PC-9 (cell line): Measurements from ENCODE around the gene HHAT. TPM values are rescaled to one million over a fixed set of nuclear protein-coding genes. Genes with fewer than 3 reads are reported as not detected.
A peak's percentile ranks its signal among the peaks of the same experiment; 100 is the strongest.
"Not testable (repeated sequence)": the region's sequence is repeated elsewhere in the genome, so short reads cannot be mapped to it uniquely, and the experiment has no call there.

Source experiments
- BruUV-seq: library from RNA; stranded (reverse); fragments of 400-500 nt; replicated peaks from 2 replicates; lab custom pipeline; 2021; lab: Mats Ljungman, UMichigan
- CTCF ChIA-PET: fragments of 300-600 bp; sonication (Branson Sonifier 250); formaldehyde crosslinking; loops from one replicate; lab custom pipeline; 2022; ENCODE audit warnings: antibody characterized with exemption; lab: Charles Lee
- POLR2A ChIA-PET: fragments of 300-600 bp; sonication (Branson Sonifier 250); formaldehyde crosslinking; loops from one replicate; lab custom pipeline; 2022; ENCODE audit warnings: antibody characterized with exemption; ENCODE audit not compliant: unreplicated experiment; lab: Charles Lee
- DNase-seq, 2 experiments: peaks; one replicate each; pipeline versions ENCODE4 v3.0.0 to v3.0.0-alpha.2; 2015 to 2022; ENCODE audit warnings: mixed read lengths in 1 of 2
- H2AFZ ChIP-seq: fragments of 200-600 bp; sonication (generic); 2 replicates; pipeline ENCODE4 v1.8.1; 2017; ENCODE audit warnings: antibody characterized with exemption
- H3F3A ChIP-seq: fragments of 200-600 bp; sonication (generic); 2 replicates; pipeline ENCODE4 v1.8.1; 2017; ENCODE audit warnings: antibody characterized with exemption, mild to moderate bottlenecking, low read depth; ENCODE audit not compliant: insufficient read depth
- H3K27ac ChIP-seq: fragments of 200-600 bp; sonication (generic); 2 replicates; pipeline ENCODE4 v1.6.1; 2016; ENCODE audit warnings: mixed run types
- H3K27me3 ChIP-seq: fragments of 200-600 bp; sonication (generic); 2 replicates; pipeline ENCODE4 v1.6.1; 2016; ENCODE audit warnings: low read depth, mixed run types; ENCODE audit not compliant: insufficient read depth
- H3K36me3 ChIP-seq: fragments of 200-600 bp; sonication (generic); 2 replicates; pipeline ENCODE4 v1.6.1; 2016; ENCODE audit warnings: low read depth, mixed run types
- H3K4me1 ChIP-seq: fragments of 200-600 bp; sonication (generic); replicated peaks from 2 replicates; pipeline ENCODE4 v1.6.1; 2016; ENCODE audit warnings: mixed run types; ENCODE audit not compliant: insufficient read depth
- H3K4me2 ChIP-seq: fragments of 200-600 bp; sonication (generic); 2 replicates; pipeline ENCODE4 v1.6.1; 2017; ENCODE audit warnings: mixed run types
- H3K4me3 ChIP-seq: fragments of 200-600 bp; sonication (generic); 2 replicates; pipeline ENCODE4 v1.6.1; 2016; ENCODE audit warnings: mixed run types
- H3K79me2 ChIP-seq: fragments of 200-600 bp; sonication (generic); 2 replicates; pipeline ENCODE4 v1.6.1; 2017; ENCODE audit warnings: low read depth, mixed run types
- H3K9me2 ChIP-seq: fragments of 200-600 bp; sonication (generic); 2 replicates; pipeline ENCODE4 v1.8.1; 2017; ENCODE audit warnings: mild to moderate bottlenecking; ENCODE audit not compliant: insufficient read depth
- H3K9me3 ChIP-seq: fragments of 200-600 bp; sonication (generic); 2 replicates; pipeline ENCODE4 v1.8.1; 2016; ENCODE audit warnings: low read depth; ENCODE audit not compliant: insufficient read depth
- H4K20me1 ChIP-seq: fragments of 200-600 bp; sonication (generic); 2 replicates; pipeline ENCODE4 v1.8.1; 2017; ENCODE audit not compliant: insufficient read depth
- EZH2 ChIP-seq: fragments of 200-600 bp; sonication (generic); IDR thresholded peaks from 2 replicates; pipeline ENCODE4 v1.8.0; 2017; ENCODE audit warnings: antibody characterized with exemption, low read depth
- intact Hi-C: fragments of 100-400 bp; cut with micrococcal nuclease; formaldehyde crosslinking; loops from one replicate; pipeline ENCODE4 v1.10.0; 2022; ENCODE audit not compliant: unreplicated experiment
- total RNA-seq: library from RNA; stranded (reverse); gene quantifications from 2 replicates; pipeline ENCODE4 v1.2.3, GENCODE V29; 2021
- TF ChIP-seq, protein P1 (sequence below): fragments of 200-600 bp; sonication (generic); conservative IDR thresholded peaks from 2 replicates; pipeline ENCODE4 v1.6.1; 2017; ENCODE audit warnings: mixed run types, antibody characterized with exemption, mild to moderate bottlenecking, moderate library complexity

The HHAT gene
- total RNA-seq, 1 experiment from 2014 or later, result 5.3 TPM

GRCh38 chr1:210405316-210405715 is 76.6 kb downstream of the HHAT start:
- H3F3A ChIP-seq, result no peaks in the 10 kb centered on the region

DNA sequence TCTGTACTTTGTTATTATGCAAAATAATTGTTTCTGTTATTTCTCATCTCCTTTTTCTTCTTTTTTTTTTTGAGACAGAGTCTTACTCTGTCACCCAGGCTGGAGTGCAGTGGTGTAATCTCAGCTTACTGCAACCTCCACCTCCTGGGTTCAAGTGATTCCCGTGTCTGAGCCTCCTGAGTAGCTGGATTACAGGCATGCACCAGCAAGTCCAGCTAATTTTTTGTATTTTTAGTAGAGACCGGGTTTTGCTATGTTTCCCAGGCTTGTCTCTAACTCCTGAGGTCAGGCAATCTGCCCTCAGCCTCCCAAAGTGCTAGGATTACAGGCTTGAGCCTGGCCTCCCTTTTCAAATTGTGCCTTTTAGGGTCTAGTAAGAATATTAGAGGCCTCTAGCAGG is 77.6 kb downstream of the HHAT start:
- H3K4me2 ChIP-seq, BruUV-seq, H3K27ac ChIP-seq, H3K27me3 ChIP-seq, H3K79me2 ChIP-seq, H3K36me3 ChIP-seq, H2AFZ ChIP-seq, H4K20me1 ChIP-seq, H3F3A ChIP-seq, DNase-seq, H3K4me1 ChIP-seq, H3K9me2 ChIP-seq, H3K9me3 ChIP-seq, H3K4me3 ChIP-seq, POLR2A ChIA-PET: not testable (repeated sequence)
- CTCF ChIA-PET, result interaction anchor here (1.2 kb wide), 1 partner anchor 32 kb away, joined by 3 read pairs; no protein-coding TSS in a partner anchor
- intact Hi-C loops, result loop anchor here (5.0 to 10.0 kb wide), 2 partner anchors 41 to 412 kb away; no protein-coding TSS in a partner anchor

More at GRCh38 chr1:210405316-210405715, 76.6 kb downstream of the HHAT start:
- Histone ChIP-seq H3K79me2 (no peaks in the 10 kb centered on the region), H2AFZ (no peak overlapping the region), H3K27me3 (no peaks in the 10 kb centered on the region), H3K4me2 (no peak overlapping the region), H3K4me1 (no peaks in the 10 kb centered on the region), H4K20me1 (no peaks in the 10 kb centered on the region), H3K27ac (no peak overlapping the region), H3K36me3 (no peaks in the 10 kb centered on the region), H3K9me2 (no peaks in the 10 kb centered on the region), H3K4me3 (no peak overlapping the region), H3K9me3 (no peaks in the 10 kb centered on the region)
- no TSS peak for BruUV-seq
- DNase-seq, result no peak
- TF ChIP-seq, protein P1, sequence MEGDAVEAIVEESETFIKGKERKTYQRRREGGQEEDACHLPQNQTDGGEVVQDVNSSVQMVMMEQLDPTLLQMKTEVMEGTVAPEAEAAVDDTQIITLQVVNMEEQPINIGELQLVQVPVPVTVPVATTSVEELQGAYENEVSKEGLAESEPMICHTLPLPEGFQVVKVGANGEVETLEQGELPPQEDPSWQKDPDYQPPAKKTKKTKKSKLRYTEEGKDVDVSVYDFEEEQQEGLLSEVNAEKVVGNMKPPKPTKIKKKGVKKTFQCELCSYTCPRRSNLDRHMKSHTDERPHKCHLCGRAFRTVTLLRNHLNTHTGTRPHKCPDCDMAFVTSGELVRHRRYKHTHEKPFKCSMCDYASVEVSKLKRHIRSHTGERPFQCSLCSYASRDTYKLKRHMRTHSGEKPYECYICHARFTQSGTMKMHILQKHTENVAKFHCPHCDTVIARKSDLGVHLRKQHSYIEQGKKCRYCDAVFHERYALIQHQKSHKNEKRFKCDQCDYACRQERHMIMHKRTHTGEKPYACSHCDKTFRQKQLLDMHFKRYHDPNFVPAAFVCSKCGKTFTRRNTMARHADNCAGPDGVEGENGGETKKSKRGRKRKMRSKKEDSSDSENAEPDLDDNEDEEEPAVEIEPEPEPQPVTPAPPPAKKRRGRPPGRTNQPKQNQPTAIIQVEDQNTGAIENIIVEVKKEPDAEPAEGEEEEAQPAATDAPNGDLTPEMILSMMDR, result no peak
- no peak for TF ChIP-seq EZH2
- POLR2A ChIA-PET, result no interaction called here
- CTCF ChIA-PET, result no interaction called here
- intact Hi-C loops, result loop anchor here (5.0 to 10.0 kb wide), 2 partner anchors 42 to 411 kb away; no protein-coding TSS in a partner anchor

DNA sequence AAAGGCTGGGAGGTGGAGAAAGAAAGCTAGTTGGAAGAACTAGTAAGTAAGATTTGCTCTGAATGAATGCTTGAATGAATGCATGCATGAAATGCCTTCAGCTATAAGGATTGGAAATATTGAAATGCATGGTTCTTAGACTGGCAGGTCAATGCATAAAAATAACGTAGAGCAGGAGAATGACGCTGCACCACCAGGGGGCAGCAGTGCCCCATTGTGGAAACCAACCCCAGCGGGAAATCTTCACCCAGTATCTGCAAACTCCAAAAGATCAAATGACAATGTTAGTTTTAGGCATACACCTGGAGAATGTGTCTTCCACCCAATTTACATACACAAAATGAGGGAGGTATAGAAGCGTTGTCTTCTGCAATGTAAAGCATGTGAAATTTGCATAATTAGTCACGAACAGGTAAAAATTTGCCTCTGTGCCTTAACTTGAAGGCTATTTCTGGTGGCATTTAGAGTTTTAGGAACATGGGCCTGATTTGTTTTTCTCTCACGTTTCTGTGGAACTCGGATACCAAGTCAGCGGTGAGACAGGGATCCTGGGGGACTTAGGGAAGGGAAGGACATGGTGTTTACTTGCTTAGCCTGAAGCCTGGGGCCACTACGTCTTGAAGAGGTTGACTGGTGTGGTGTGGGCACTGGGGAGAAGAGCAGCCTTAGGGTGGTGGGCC is 78.6 kb downstream of the HHAT start:
- CTCF ChIA-PET, result interaction anchor here (1.2 kb wide), 1 partner anchor 33 kb away, joined by 3 read pairs; no protein-coding TSS in a partner anchor
- H3K79me2 ChIP-seq, result no peaks in the 10 kb centered on the region
- DNase-seq, result peak; percentile 48 to 78
- intact Hi-C loops, result loop anchor here (1.0 to 10.0 kb wide), 5 partner anchors 40 to 1108 kb away; partner anchors contain the start of gene KCNH1
- no TSS peak for BruUV-seq
- H3K4me3 ChIP-seq, result no peak overlapping the region
- H3K36me3 ChIP-seq, result no peaks in the 10 kb centered on the region
- H3K4me1 ChIP-seq, result no peaks in the 10 kb centered on the region
- H3K27me3 ChIP-seq, result no peaks in the 10 kb centered on the region
- TF ChIP-seq, protein P1, result peak; percentile 95
- no peak for TF ChIP-seq EZH2
- POLR2A ChIA-PET, result no interaction called here
- H2AFZ ChIP-seq, result no peak overlapping the region
- H4K20me1 ChIP-seq, result no peaks in the 10 kb centered on the region
- no peak overlapping the region for H3K4me2 ChIP-seq
- H3K9me2 ChIP-seq, result no peaks in the 10 kb centered on the region
- no peaks in the 10 kb centered on the region for H3K9me3 ChIP-seq
- H3F3A ChIP-seq, result no peaks in the 10 kb centered on the region
- H3K27ac ChIP-seq, result no peak overlapping the region
